PFSK-1 (cell line): ENCODE results near the gene GRIA3.

Source experiments
- POLR2AphosphoS5 ChIP-seq: IDR thresholded peaks from 2 replicates; pipeline ENCODE4 v1.6.1; 2012; ENCODE audit warnings: low read depth, mild to moderate bottlenecking, control low read depth, low read length, moderate library complexity
- SIN3A ChIP-seq: IDR thresholded peaks from 2 replicates; pipeline ENCODE4 v1.6.1; 2012; ENCODE audit warnings: mild to moderate bottlenecking, low read length, moderate library complexity, borderline replicate concordance; ENCODE audit not compliant: insufficient read depth
- TAF1 ChIP-seq: IDR thresholded peaks from 2 replicates; pipeline ENCODE4 v1.6.1; 2012; ENCODE audit warnings: low read length, control low read depth, borderline replicate concordance; ENCODE audit not compliant: insufficient read depth
- TF ChIP-seq, protein P1 (sequence below), 2 experiments: IDR thresholded peaks; 2 replicates each; pipeline versions ENCODE4 v1.6.1 to v1.8.0; 2011 to 2012; ENCODE audit warnings: low read depth in 2 of 2, low read length in 2 of 2, control low read depth in 1 of 2, inconsistent platforms in 1 of 2, mild to moderate bottlenecking in 1 of 2, moderate library complexity in 1 of 2; ENCODE audit not compliant: insufficient read depth in 1 of 2

- TF ChIP-seq POLR2AphosphoS5 (no peak), TAF1 (no peak), SIN3A (no peak)
- TF ChIP-seq, protein P1, sequence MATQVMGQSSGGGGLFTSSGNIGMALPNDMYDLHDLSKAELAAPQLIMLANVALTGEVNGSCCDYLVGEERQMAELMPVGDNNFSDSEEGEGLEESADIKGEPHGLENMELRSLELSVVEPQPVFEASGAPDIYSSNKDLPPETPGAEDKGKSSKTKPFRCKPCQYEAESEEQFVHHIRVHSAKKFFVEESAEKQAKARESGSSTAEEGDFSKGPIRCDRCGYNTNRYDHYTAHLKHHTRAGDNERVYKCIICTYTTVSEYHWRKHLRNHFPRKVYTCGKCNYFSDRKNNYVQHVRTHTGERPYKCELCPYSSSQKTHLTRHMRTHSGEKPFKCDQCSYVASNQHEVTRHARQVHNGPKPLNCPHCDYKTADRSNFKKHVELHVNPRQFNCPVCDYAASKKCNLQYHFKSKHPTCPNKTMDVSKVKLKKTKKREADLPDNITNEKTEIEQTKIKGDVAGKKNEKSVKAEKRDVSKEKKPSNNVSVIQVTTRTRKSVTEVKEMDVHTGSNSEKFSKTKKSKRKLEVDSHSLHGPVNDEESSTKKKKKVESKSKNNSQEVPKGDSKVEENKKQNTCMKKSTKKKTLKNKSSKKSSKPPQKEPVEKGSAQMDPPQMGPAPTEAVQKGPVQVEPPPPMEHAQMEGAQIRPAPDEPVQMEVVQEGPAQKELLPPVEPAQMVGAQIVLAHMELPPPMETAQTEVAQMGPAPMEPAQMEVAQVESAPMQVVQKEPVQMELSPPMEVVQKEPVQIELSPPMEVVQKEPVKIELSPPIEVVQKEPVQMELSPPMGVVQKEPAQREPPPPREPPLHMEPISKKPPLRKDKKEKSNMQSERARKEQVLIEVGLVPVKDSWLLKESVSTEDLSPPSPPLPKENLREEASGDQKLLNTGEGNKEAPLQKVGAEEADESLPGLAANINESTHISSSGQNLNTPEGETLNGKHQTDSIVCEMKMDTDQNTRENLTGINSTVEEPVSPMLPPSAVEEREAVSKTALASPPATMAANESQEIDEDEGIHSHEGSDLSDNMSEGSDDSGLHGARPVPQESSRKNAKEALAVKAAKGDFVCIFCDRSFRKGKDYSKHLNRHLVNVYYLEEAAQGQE (IDR thresholded peaks at IDR 0.05; ENCODE audit: insufficient read depth in 1 of 2, low read depth in 2 of 2, low read length in 2 of 2), result no peak
These were observed 315.7 kb downstream of the GRIA3 start for GRCh38 chrX:123499787-123500186.
